HuH-7 (cell line): ENCODE results near the gene PRDM9.
A peak's percentile ranks its signal among the peaks of the same experiment; 100 is the strongest.
"Not testable (repeated sequence)": the region's sequence is repeated elsewhere in the genome, so short reads cannot be mapped to it uniquely, and the experiment has no call there.

Experiments used
- DNase-seq: peaks from one replicate; pipeline ENCODE4 v3.0.0; 2011; ENCODE audit warnings: low spot score

PRDM9 gene

GRCh38 chr5:23507278-23507685 is at the start of gene PRDM9:
Gene PRDM9 (plus strand): TSS chr5:23507609. CDS start chr5:23509034, 1,425 bp downstream.
- peak; percentile 76 for DNase-seq

- DNase-seq, result no peak
Observed at GRCh38 chr5:23457780-23458179, 49.6 kb upstream of the PRDM9 start.

GRCh38 chr5:23459214-23459613 is 48.2 kb upstream of the PRDM9 start:
- no peak for DNase-seq

- DNase-seq, result peak; percentile 3
Observed at GRCh38 chr5:23461576-23461975, 45.8 kb upstream of the PRDM9 start.

GRCh38 chr5:23466401-23466912 is 41.0 kb upstream of the PRDM9 start:
- DNase-seq, result peak; percentile 11

- no peak for DNase-seq
Observed at GRCh38 chr5:23468658-23469057, 38.8 kb upstream of the PRDM9 start.

- no peak for DNase-seq
Observed at GRCh38 chr5:23473915-23474314, 33.5 kb upstream of the PRDM9 start.

- no peak for DNase-seq
Observed at GRCh38 chr5:23474315-23474714, 33.1 kb upstream of the PRDM9 start.

GRCh38 chr5:23476580-23476979 is 30.8 kb upstream of the PRDM9 start:
- DNase-seq, result no peak

GRCh38 chr5:23482642-23483041 is 24.8 kb upstream of the PRDM9 start:
- no peak for DNase-seq

- no peak for DNase-seq
Observed at GRCh38 chr5:23483090-23483489, 24.3 kb upstream of the PRDM9 start.

GRCh38 chr5:23484096-23484495 is 23.3 kb upstream of the PRDM9 start:
- no peak for DNase-seq

- not testable (repeated sequence) for DNase-seq
Observed at GRCh38 chr5:23486227-23486626, 21.2 kb upstream of the PRDM9 start.

- DNase-seq, result no peak
Observed at GRCh38 chr5:23490993-23491392, 16.4 kb upstream of the PRDM9 start.

- peak; percentile 28 for DNase-seq
Observed at GRCh38 chr5:23494558-23494957, 12.9 kb upstream of the PRDM9 start.

- no peak for DNase-seq
Observed at GRCh38 chr5:23496576-23496975, 10.8 kb upstream of the PRDM9 start.

- peak; percentile 12 for DNase-seq
Observed at GRCh38 chr5:23506329-23507236, 826 bp upstream of the PRDM9 start.

- not testable (repeated sequence) for DNase-seq
Observed at GRCh38 chr5:23510434-23510833, 3.0 kb downstream of the PRDM9 start.

GRCh38 chr5:23522553-23522952 is 15.1 kb downstream of the PRDM9 start:
- DNase-seq, result no peak

- DNase-seq, result no peak
Observed at GRCh38 chr5:23523031-23523430, 15.6 kb downstream of the PRDM9 start.

- no peak for DNase-seq
Observed at GRCh38 chr5:23523998-23524397, 16.6 kb downstream of the PRDM9 start.

GRCh38 chr5:23525751-23526150 is 18.3 kb downstream of the PRDM9 start:
- DNase-seq, result no peak

- peak; percentile 3 for DNase-seq
Observed at GRCh38 chr5:23526616-23527015, 19.2 kb downstream of the PRDM9 start.
